Mammary epithelial cell (primary cell): ENCODE measurements around the gene USP3.

Source experiments
- CTCF ChIP-seq, 2 donors: IDR thresholded peaks in 1 of 2; conservative IDR thresholded peaks in 1 of 2; 2 replicates each; pipeline ENCODE4 v1.5.1; 2011 to 2012; ENCODE audit warnings: inconsistent platforms in 2 of 2, low read length in 2 of 2, mild to moderate bottlenecking in 2 of 2, control low read depth in 1 of 2, low read depth in 1 of 2; ENCODE audit not compliant: insufficient read depth in 1 of 2; ENCODE audit errors: extremely low read depth in 1 of 2
- EZH2 ChIP-seq: IDR thresholded peaks from 2 replicates; pipeline ENCODE4 v1.6.1; 2012; ENCODE audit warnings: low read length, inconsistent platforms, borderline replicate concordance

GRCh38 chr15:63473007-63473748, 31.2 kb upstream of the USP3 start:
- TF ChIP-seq CTCF (conservative IDR thresholded peaks at IDR 0.05 in 1 of 2, IDR thresholded peaks at IDR 0.05 in 1 of 2; ENCODE audit: extremely low read depth in 1 of 2, insufficient read depth in 1 of 2, low read depth in 1 of 2, low read length in 2 of 2) = no peak
- TF ChIP-seq EZH2 = no peak
